ENCODE data around the gene WDR20.
"Not testable (repeated sequence)": the region's sequence is repeated elsewhere in the genome, so short reads cannot be mapped to it uniquely, and the experiment has no call there.

WDR20 gene

DNA sequence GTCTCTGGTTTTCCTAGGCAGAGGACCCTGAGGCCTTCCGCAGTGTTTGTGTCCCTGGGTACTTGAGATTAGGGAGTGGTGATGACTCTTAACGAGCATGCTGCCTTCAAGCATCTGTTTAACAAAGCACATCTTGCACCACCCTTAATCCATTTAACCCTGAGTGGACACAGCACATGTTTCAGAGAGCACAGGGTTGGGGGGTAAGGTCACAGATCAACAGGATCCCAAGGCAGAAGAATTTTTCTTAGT is 32.2 kb downstream of the WDR20 start:
- DNase-seq = not testable (repeated sequence)

GRCh38 chr14:102172721-102173120 is 33.0 kb downstream of the WDR20 start:
- not testable (repeated sequence) for DNase-seq

DNA sequence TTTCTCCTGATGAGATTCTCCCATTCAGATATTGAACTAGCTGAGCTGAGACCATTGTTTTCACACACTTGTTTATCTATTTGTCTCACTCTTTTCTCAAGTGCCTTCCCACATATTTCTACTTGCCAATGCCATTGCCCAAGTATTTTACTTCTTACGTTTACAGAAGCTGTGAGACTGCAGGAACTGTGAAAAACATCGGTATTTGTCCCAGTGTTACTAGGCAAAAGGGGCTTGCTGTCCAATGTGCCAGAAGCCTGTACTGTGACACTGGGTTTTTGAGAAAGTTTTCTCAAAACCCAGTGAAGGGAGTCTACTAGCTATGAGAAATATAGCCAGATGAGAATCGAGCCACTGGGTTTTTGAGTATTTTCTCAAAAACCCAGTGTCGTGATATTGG is 37.5 kb downstream of the WDR20 start:
- DNase-seq = no peak

DNA sequence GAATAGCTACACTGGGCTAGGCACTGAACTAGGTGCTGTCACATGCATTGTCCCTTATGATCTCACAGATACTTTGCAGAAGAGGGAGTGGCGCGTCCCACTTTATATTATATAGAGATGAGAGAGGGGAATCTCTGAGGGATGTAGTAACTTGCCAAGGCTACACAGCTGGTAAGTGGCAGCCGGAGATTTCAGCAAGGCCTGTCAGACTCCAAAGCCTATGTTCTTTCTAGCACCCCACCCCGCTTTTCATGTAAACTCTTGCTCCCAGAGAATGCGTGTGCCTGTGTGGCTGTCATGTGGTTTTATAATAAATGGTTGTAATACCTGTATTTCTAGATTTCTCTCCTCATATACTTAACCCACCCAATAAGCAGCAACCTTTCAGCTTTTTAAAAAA is 39.1 kb downstream of the WDR20 start:
- DNase-seq = no peak

GRCh38 chr14:102180248-102180998 is 40.7 kb downstream of the WDR20 start:
- no peak for DNase-seq

DNA sequence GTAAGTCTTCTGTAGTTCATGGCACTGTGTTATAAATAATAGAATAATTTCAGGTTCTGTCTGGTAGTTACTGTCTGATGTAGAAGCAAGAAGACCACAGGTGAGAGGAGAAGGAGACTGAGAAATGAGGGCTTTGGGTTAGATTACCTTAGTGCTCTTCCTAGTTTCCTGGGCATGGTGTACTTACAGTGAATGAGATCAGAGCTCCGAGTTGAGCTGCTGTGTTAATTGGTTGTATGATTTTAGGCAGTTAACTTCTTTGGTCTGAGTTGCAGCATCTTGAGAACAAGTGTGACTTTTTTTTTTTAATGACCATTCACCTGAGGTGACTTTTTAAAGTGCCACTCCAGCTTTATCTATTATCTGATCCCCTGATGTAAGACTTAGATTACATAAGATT is 41.5 kb downstream of the WDR20 start:
- no peak for DNase-seq

DNA sequence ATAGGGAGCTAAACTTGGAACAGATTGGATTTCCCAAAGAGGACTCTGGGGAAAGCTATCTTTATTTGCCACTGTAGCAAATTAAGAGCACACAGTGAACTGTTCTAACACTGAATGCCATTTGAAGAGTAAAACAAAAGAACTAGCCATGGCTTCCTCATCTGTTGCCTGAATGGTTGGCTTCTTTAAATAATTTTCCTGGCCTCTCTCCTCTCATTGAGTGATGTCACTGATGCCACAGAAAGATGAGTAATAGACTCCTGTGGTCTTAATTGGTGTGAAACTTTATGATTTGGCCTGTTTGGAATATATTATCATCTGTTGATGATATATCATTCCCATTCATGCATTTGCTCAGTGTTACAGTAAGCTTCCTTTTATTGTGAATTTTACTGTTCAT is 42.5 kb downstream of the WDR20 start:
- no peak for DNase-seq

DNA sequence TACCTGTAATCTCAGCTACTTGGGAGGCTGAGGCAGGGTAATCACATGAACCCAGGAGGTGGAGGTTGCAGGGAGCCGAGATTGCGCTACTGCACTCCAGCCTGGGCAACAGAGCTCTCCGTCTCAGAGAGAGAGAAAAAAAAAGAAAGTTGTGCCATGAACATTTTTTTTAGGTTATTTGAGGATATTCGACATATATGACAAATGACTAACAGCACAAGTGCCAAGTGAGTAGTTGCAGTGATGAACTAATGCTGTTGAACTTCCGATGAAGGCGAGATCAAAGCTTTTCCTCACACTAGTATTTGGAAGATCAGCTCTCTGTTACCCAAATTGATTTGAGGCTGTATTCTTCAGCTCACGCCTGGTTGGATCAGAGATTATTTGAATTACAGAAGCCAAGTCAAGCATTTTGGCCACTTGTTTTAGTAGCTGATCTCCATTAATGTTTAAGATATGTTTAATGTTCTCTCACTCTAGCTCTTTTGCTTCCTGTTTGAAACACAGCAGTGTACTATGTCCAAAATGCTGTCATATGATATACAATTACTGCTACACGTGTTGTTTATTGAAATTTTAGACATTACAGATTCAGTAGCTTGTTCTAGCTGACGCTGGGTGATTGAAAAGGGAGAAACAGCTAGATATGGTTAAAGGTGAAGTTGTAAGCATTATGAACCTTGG is 43.4 kb downstream of the WDR20 start:
- DNase-seq = no peak

GRCh38 chr14:102183886-102184285 is 44.2 kb downstream of the WDR20 start:
- DNase-seq = no peak

GRCh38 chr14:102184316-102185035 is 44.8 kb downstream of the WDR20 start:
- no peak for DNase-seq

GRCh38 chr14:102185360-102185759 is 45.7 kb downstream of the WDR20 start:
- DNase-seq = no peak

DNA sequence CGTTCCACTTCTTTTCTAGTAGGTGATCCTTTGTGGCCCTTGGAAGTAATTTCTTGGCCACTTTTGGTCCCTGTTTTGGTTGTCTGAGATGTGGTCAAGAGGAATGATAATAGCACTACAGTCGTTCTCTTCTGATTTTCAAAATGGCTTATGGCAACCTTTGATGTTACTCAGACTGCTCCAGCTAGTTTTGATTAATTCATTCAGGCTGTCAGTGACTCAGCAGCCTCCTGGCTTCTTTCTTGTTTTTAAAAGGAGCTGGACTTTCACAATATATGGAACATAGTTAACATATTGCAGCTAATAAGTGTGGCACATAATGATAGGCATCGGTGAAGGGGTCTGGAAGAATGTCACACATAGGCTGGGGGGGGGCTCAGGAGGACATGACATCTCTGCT is 47.3 kb downstream of the WDR20 start:
- DNase-seq = no peak

- DNase-seq = no peak
Measured at GRCh38 chr14:102187568-102188001, 47.9 kb downstream of the WDR20 start.

DNA sequence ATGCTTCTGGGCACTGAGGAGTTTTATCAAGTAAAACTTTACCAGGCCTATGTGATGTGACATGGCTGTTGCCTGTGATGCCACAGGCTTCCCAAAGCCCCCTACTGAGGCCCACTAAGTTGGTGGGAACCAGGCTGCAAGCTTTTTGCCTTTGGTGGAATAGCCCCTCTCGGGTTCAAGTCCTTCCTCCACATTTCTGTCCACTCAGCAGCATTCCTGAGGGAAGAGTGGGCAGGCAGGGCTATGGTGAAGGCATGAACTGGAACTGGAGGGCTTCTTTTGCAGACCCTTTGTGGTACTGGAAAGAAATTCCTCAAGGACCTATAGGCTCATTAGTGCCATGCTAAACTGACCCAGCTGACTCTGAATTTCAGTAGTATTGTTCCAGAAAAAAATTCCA is 48.5 kb downstream of the WDR20 start:
- no peak for DNase-seq

DNA sequence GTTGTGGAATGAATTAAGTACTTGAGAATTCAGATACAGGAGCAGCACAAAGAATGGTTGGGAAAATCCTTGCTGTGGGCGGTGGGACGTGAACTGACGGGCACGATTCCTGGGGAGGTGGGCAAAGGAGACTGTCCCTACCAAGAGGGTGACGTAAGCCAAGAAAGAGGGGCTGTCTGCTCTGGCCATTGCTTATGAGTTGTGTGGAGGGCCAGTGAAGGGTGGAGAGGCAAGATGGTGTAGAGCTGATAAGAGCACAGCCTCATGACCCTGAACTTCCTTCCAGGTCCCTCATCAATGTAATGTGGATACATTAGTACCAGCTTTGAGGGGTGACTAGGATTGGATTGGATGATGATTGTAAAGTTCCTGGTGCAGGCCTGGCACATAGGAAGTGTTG is 50.2 kb downstream of the WDR20 start:
- DNase-seq = no peak

DNA sequence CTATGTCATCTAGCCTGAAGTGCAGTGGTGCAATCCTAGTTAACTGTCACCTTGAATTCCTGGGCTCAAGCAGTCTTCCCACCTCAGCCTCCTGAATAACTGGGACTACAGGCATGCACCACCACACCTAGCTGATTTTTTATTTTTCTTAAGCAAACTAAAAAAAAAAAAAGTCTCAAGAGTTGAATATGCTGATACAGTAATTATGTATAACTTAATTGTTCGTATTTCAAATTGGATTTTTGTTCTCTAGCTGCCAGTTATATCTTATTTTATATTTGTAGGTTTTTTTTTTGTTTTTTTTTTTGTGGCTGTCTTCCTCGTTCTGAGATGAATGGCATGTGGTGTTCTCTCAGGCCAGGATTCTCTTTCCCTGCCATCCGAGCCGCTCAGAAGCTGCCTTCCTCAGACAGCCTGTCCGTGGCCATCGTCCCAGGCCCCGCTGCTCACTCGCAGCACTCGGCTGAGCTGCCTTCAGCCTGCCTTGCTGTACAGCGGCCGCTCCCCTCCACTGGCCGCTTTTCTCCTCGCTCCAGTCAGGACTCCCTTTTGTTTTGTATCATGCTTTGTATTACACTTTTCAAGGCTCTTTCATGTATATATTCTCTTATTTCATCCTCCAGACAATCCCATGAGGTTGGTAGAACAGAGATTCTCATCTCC is 53.3 kb downstream of the WDR20 start:
- DNase-seq = no peak

DNA sequence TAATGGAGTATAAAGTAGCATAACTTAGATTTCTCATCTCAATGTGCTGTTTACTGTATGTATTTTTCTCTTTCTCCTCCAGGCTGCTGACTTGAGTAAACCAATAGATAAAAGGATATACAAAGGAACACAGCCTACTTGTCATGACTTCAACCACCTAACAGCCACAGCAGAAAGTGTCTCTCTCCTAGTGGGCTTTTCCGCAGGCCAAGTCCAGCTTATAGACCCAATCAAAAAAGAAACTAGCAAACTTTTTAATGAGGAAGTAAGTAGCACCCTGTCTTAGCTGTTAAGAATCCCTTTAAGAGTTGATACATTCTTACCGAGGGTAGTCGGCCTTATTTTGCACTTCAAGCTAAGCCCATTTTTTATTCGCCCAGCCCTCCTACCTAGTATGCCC is 55.2 kb downstream of the WDR20 start:
- DNase-seq = no peak

- no peak for DNase-seq
Measured at GRCh38 chr14:102195446-102195845, 55.7 kb downstream of the WDR20 start.

DNA sequence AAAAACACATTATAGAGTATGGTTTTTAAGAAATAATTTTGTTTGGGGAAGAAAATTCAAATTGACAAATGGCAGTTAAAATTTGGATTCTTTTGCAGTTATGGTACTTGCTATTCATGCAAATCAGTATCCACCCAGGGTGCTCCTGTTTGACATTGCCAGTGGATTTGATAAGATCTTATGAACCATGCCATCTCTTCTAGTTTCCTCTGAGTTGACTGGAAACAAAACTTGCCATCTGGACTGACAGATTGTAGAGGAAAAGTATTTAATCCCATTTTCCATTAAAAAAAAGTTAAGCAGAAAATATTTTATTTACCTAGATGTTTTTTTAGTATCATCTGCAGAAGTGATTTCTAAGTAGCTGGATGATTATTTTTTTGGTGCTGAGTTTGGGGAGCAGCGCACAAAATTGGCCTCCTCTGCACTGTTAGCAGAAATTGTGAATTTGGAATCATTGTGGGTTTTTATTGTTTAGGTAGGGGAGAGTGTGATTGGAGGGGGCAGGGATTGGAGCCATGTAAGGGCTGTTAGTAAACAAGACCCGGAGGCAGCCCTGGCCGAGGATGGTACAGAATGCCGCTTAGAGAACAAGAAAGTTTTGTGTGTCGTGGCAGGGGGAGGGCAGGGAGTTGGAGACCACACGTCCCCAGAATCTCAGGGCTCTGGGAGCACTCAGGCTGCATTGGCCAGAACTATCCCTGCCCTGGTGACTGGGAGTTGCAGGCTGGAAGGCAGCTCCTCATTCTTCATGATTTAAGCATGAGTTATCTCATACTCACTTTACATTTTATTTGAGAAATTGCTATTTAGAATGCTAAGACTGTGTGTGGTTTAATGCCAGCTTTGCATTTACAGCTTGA is 56.6 kb downstream of the WDR20 start:
- DNase-seq = no peak

GRCh38 chr14:102196902-102197230 is 57.2 kb downstream of the WDR20 start:
- no peak for DNase-seq

GRCh38 chr14:102197317-102197853 is 57.7 kb downstream of the WDR20 start:
- DNase-seq = no peak

DNA sequence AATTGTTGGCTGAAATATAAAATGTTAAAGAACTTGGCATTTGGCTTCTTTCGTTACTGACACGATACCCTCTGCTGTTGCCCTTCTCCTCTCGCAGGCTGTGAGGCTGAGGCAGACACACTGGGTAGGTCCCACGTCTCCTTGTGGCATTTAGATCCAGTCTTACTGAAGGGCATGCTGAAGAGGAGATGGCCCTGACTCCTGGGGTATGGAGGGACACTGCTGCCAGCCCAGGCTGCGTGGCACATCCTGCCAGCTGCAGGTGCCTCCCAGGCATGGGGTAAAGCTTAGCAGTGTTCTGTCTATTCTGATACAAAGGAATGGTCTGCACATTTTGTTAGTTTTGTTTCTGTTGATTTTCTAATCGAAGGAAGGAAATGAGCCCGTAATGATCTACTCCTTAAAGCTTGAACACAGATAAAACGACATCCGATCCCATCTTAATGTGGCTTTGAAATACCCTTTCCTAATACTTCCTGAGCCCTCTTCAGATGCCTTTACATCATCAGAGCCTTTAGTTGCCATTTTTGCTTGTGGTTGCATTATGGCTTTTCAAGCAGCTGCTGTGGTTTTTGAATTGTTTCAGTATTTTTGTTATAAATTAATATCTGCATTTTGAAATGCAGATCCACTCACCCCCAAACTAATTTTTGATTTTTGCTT is 61.1 kb downstream of the WDR20 start:
- DNase-seq = no peak

Data from NCI-H1092 treated with DMSO at 0.1 percent for 48 hours (cell line).